Activated T-helper 17 cell treated with anti-CD3 and anti-CD28 coated beads, Interleukin-2, amount 50 U/mL, for 72 hours (primary cell): ENCODE measurements around the gene MSH6. TPM values are rescaled to one million over a fixed set of nuclear protein-coding genes. Genes with fewer than 3 reads are reported as not detected.

Experiments
- ATAC-seq: fragments of 150-1000 bp; cut with Tn5 transposase; replicated peaks from 2 replicates; pipeline ENCODE4 v1.10.0; 2021; ENCODE audit warnings: mild to moderate bottlenecking, moderate library complexity
- H3K27ac Mint-ChIP-seq: one replicate; pipeline ENCODE4 v1.8.0; 2022; ENCODE audit warnings: mixed read lengths
- H3K27me3 Mint-ChIP-seq: one replicate; pipeline ENCODE4 v1.8.0; 2022; ENCODE audit warnings: mixed read lengths
- H3K36me3 Mint-ChIP-seq: one replicate; pipeline ENCODE4 v1.8.0; 2022; ENCODE audit warnings: low read depth, mild to moderate bottlenecking, mixed read lengths
- H3K4me1 Mint-ChIP-seq: one replicate; pipeline ENCODE4 v1.8.0; 2022; ENCODE audit warnings: mixed read lengths
- H3K4me3 Mint-ChIP-seq: one replicate; pipeline ENCODE4 v1.8.0; 2022; ENCODE audit warnings: mild to moderate bottlenecking, mixed read lengths
- H3K9me3 Mint-ChIP-seq: one replicate; pipeline ENCODE4 v1.8.0; 2022; ENCODE audit warnings: mixed read lengths
- total RNA-seq, 2 donors: library from RNA; stranded (reverse); gene quantifications; one replicate each; pipeline ENCODE4 v1.2.3, GENCODE V29; 2022

MSH6 gene
- total RNA-seq, 2 donors from 2014 or later, result 88.9 to 121 TPM

DNA sequence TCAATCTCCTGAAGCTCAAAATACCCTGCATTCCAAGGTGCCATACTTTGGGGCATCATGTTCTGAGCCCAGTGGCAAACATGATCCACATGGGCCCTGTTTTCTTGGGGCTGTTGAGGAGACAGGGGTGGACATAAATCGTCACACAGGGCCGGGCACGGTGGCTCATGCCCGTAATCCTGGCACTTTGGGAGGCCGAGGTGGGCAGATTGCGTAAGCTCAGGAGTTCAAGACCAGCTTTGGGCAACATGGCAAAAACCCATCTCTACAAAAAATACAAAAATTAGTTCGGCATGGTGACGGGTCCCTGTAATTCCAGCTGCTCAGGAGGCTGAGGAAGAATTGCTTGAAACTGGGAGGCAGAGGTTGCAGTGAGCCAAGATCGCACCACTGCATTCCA is 13.6 kb upstream of the MSH6 start:
- Mint-ChIP-seq H3K36me3 (no peaks in the 10 kb centered on the region), H3K4me3 (no peak overlapping the region), H3K4me1 (peaks cover 5% of the 10 kb centered on the region), H3K9me3 (peaks cover 5% of the 10 kb centered on the region), H3K27me3 (no peaks in the 10 kb centered on the region), H3K27ac (no peak overlapping the region)
- ATAC-seq, result no peak

GRCh38 chr2:47771211-47771610 is 11.7 kb upstream of the MSH6 start:
- H3K27ac Mint-ChIP-seq, result no peak overlapping the region
- H3K36me3 Mint-ChIP-seq, result no peaks in the 10 kb centered on the region
- H3K4me3 Mint-ChIP-seq, result no peak overlapping the region
- H3K27me3 Mint-ChIP-seq, result no peaks in the 10 kb centered on the region
- H3K9me3 Mint-ChIP-seq, result peaks cover 5% of the 10 kb centered on the region
- ATAC-seq, result no peak
- peaks cover 5% of the 10 kb centered on the region for H3K4me1 Mint-ChIP-seq

DNA sequence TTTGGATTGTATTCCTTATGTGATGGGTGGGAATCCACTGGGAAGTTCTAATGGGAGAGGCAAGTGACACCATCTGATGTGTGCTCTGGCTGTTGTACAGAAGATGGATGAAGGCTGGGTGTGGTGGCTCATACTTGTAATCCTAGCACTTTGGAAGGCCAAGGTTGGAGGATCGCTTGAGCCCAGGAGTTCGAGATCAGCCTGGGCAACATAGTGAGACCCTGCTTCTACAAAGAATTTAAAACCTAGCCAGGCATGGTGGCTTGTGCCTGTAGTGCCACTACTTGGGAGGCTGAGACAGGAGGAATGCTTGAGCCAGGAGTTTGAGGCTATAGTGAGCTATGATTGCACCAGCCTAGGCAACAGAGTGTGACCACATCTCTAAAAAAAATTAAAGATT is 10.6 kb upstream of the MSH6 start:
- Mint-ChIP-seq H3K27me3 (no peaks in the 10 kb centered on the region), H3K36me3 (no peaks in the 10 kb centered on the region), H3K9me3 (peaks cover 5% of the 10 kb centered on the region), H3K4me1 (peaks cover 5% of the 10 kb centered on the region), H3K27ac (no peak overlapping the region), H3K4me3 (no peak overlapping the region)
- no peak for ATAC-seq

DNA sequence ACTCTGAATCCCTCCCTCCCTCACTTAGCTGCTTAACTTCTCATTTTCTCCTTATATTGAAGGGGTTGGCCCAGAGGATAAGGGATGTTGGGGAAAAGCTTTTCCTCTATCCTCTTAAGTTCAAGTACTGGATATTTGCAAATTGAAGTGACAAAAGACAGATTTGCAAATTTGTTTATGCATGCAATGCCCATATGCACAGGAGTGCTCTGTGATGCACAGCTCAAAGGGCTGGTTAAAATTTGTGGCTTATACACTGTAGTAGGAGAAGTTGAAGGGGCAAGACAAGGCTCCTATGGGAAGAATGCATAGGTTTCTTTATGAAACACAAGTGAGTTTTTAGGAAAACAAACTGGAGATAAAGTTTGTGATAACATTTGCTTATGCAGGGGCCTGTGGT is 8.4 kb upstream of the MSH6 start:
- Mint-ChIP-seq H3K27me3 (no peaks in the 10 kb centered on the region), H3K9me3 (peaks cover 5% of the 10 kb centered on the region), H3K36me3 (no peaks in the 10 kb centered on the region), H3K27ac (no peak overlapping the region), H3K4me1 (peaks cover 5% of the 10 kb centered on the region), H3K4me3 (no peak overlapping the region)
- ATAC-seq, result no peak

GRCh38 chr2:47777277-47777937 is 5.5 kb upstream of the MSH6 start:
- Mint-ChIP-seq H3K27me3 (no peaks in the 10 kb centered on the region), H3K9me3 (no peaks in the 10 kb centered on the region), H3K4me3 (no peak overlapping the region), H3K36me3 (no peaks in the 10 kb centered on the region), H3K27ac (no peak overlapping the region), H3K4me1 (no peaks in the 10 kb centered on the region)
- ATAC-seq, result no peak

DNA sequence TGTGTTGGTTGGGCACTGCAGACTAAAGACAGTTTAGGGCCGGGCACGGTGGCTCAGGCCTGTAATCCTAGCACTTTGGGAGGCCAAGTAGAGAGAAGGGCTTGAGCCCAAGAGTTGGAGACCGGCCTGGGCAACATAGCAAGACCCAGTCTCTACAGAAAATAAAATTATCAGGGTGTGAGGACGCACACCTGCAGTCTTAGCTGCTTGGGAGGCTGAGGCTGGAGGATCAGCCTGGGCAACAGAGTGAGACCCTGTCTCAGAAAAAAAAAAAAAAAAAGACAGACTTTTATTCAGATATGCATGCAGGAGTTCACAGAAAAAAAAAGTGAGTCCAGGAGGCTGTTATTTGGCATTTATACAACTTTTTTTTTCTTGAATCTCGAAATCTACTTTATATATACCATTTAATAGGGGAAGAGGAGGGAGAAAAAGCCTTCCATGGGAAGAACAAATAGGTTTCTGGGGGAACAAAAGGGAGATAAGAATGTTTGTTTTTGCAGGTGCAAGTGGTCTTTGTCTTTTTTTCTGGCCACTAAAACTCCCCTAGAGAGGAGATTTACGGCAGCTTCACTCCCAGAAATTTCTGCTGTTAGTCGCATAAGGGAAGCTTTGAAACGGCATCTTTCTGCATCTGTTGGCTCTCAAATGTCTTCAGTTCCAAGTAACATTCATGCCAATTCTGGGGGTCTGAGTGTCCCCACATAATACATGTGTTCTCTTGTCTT is 4.1 kb upstream of the MSH6 start:
- H3K27ac Mint-ChIP-seq, result no peak overlapping the region
- no peaks in the 10 kb centered on the region for H3K9me3 Mint-ChIP-seq
- ATAC-seq, result no peak
- no peaks in the 10 kb centered on the region for H3K4me1 Mint-ChIP-seq
- no peaks in the 10 kb centered on the region for H3K27me3 Mint-ChIP-seq
- H3K4me3 Mint-ChIP-seq, result no peak overlapping the region
- peaks cover 6% of the 10 kb centered on the region for H3K36me3 Mint-ChIP-seq

GRCh38 chr2:47779426-47779790 is 3.5 kb upstream of the MSH6 start:
- no peaks in the 10 kb centered on the region for H3K9me3 Mint-ChIP-seq
- no peaks in the 10 kb centered on the region for H3K4me1 Mint-ChIP-seq
- H3K4me3 Mint-ChIP-seq, result no peak overlapping the region
- no peaks in the 10 kb centered on the region for H3K27me3 Mint-ChIP-seq
- H3K36me3 Mint-ChIP-seq, result peaks cover 11% of the 10 kb centered on the region
- no peak for ATAC-seq
- no peak overlapping the region for H3K27ac Mint-ChIP-seq

DNA sequence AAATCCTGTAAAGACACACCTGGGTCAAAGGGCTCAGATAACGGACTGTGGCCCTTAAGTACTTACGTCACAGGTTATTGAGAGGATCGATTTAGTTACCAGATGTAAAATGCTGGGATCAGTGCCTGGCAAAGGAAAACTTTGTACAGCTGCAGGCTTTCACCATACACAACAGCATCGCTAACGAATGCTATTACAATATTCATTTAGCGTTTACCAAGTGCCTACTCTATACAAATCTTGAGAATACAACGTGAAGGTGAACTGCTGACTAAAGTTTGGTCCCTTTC is 619 bp upstream of the MSH6 start:
- H3K4me1 Mint-ChIP-seq, result peaks cover 13% of the 10 kb centered on the region
- H3K27me3 Mint-ChIP-seq, result no peaks in the 10 kb centered on the region
- H3K4me3 Mint-ChIP-seq, result peak overlapping the region; percentile 79
- H3K9me3 Mint-ChIP-seq, result no peaks in the 10 kb centered on the region
- peaks cover 30% of the 10 kb centered on the region for H3K36me3 Mint-ChIP-seq
- ATAC-seq, result no peak
- no peak overlapping the region for H3K27ac Mint-ChIP-seq

DNA sequence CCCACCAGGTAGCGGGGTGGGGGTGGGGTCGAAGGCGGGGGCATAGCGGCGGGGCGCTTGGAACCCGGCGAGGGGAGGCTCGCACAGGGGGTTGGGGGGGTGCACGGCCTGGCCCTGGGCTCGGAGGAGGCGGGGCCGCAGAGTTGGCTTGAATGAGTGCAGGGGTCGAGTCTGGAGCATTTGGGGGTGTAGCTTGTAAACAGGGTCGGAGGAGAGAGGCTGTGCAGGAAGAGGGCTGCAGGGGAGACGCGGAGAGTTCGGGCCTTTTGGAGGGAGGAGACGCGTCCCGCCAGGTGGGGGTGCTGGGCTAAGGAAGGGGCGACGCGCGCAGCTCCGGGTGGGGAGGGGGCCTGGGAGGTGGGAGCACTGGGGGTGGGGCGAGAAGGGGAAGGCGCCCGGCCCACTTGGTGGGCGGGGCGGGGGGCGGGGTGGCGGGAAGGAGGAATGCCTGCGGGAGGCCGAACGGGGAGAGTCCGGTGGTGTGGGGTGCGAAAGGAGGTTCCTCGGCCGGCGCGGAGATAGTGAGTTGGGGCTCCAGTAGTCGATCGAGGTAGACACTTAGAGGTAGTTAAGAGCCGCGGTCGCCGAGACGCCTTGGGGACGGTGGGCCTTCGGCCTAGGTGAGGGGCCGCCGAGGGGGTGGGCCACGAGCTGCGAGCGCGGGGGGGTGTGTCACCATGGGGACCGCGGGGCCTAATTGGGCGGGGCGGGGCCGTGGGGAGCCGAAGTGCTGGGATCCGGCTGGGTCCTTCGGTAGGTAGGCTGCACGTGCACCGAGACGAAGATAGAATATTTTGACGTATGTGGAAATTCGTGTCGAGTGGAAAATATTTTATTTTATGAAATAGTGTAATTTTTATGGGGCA is 774 bp downstream of the MSH6 start:
- H3K9me3 Mint-ChIP-seq, result no peaks in the 10 kb centered on the region
- ATAC-seq, result peak; percentile 34

GRCh38 chr2:47784352-47784851 is 1.5 kb downstream of the MSH6 start:
- Mint-ChIP-seq H3K9me3 (no peaks in the 10 kb centered on the region), H3K4me3 (peak overlapping the region; percentile 79), H3K27me3 (no peaks in the 10 kb centered on the region), H3K27ac (no peak overlapping the region), H3K36me3 (peaks cover 40% of the 10 kb centered on the region), H3K4me1 (peaks cover 13% of the 10 kb centered on the region)
- no peak for ATAC-seq

More for the DNA sequence above, 774 bp downstream of the MSH6 start:
- Mint-ChIP-seq H3K4me1 (peaks cover 13% of the 10 kb centered on the region), H3K27me3 (no peaks in the 10 kb centered on the region), H3K27ac (peak overlapping the region; percentile 56), H3K4me3 (peak overlapping the region; percentile 79), H3K36me3 (peaks cover 34% of the 10 kb centered on the region)

DNA sequence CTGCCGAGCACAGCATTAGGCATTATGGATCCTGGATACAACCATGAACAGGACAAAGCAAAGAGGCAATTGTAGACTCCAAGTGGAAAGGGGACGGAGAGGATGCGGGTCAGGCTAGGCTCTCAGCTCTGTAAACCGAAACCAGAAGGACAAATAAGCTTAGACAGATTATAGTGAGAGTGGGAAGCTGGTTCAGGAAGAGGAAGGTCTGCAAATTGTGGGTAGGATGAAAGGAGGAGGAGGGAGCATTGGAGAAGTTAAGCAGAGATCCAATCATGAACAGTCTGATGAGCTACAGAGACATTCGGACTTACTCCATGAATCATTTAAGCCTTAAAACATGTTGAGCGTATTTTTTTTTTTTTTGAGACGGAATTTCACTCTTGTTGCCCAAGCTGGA is 3.0 kb downstream of the MSH6 start:
- Mint-ChIP-seq H3K27ac (no peak overlapping the region), H3K4me3 (peak overlapping the region; percentile 79), H3K9me3 (no peaks in the 10 kb centered on the region), H3K4me1 (peaks cover 16% of the 10 kb centered on the region), H3K27me3 (no peaks in the 10 kb centered on the region), H3K36me3 (peaks cover 56% of the 10 kb centered on the region)
- ATAC-seq, result no peak

DNA sequence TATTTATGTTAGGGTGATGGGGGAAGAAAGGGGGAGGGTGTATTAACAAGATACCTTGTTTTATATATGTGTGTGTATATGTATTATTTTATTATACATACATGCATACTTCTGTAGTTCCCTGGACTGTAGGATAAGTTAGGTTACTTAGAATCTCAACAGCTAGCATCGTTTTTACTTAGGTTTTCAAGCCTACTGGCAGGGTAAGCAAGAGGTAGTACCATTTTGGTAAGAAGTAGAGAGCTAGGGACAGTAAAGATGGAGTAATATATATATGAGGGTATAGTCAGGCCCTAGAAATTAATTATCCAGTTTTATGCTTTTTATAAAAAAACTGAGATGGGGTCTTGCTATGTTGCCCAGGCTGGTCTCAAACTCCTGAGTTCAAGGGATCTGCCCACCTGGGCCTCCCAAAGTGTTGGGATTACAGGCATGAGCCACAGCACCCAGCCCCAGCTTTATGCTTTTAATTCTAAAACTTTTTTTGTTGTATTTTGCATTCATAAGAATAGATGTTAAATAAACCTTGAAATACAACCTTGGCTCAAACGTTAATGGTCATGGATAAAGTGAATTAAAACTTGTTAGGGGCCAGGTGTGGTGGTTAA is 13.2 kb downstream of the MSH6 start:
- Mint-ChIP-seq H3K36me3 (peaks cover 100% of the 10 kb centered on the region), H3K4me1 (peaks cover 7% of the 10 kb centered on the region), H3K4me3 (no peak overlapping the region), H3K9me3 (no peaks in the 10 kb centered on the region), H3K27ac (peak overlapping the region; percentile 47), H3K27me3 (no peaks in the 10 kb centered on the region)
- ATAC-seq, result no peak

GRCh38 chr2:47798631-47799030 is 15.7 kb downstream of the MSH6 start:
- Mint-ChIP-seq H3K36me3 (peaks cover 100% of the 10 kb centered on the region), H3K27ac (no peak overlapping the region), H3K4me3 (no peak overlapping the region), H3K9me3 (no peaks in the 10 kb centered on the region), H3K27me3 (no peaks in the 10 kb centered on the region), H3K4me1 (peaks cover 5% of the 10 kb centered on the region)
- no peak for ATAC-seq

DNA sequence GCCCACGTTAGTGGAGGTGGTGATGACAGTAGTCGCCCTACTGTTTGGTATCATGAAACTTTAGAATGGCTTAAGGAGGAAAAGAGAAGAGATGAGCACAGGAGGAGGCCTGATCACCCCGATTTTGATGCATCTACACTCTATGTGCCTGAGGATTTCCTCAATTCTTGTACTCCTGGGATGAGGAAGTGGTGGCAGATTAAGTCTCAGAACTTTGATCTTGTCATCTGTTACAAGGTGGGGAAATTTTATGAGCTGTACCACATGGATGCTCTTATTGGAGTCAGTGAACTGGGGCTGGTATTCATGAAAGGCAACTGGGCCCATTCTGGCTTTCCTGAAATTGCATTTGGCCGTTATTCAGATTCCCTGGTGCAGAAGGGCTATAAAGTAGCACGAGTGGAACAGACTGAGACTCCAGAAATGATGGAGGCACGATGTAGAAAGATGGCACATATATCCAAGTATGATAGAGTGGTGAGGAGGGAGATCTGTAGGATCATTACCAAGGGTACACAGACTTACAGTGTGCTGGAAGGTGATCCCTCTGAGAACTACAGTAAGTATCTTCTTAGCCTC is 16.2 kb downstream of the MSH6 start:
- Mint-ChIP-seq H3K4me3 (no peak overlapping the region), H3K9me3 (no peaks in the 10 kb centered on the region), H3K27ac (no peak overlapping the region), H3K27me3 (no peaks in the 10 kb centered on the region), H3K36me3 (peaks cover 100% of the 10 kb centered on the region), H3K4me1 (peaks cover 5% of the 10 kb centered on the region)
- no peak for ATAC-seq
